ENCODE data around the gene GPR17. TPM values are rescaled to one million over a fixed set of nuclear protein-coding genes. Genes with fewer than 3 reads are reported as not detected.
A peak's percentile ranks its signal among the peaks of the same experiment; 100 is the strongest.

The GPR17 gene
- total RNA-seq, 1 experiment from 2014 or later, result not detected

- no peak overlapping the region for H3K27ac Mint-ChIP-seq (ENCODE audit: low read depth, unreplicated experiment)
Measured at GRCh38 chr2:127697482-127698180, 51.7 kb downstream of the GPR17 start.

GRCh38 chr2:127698553-127699355, 52.8 kb downstream of the GPR17 start:
- Mint-ChIP-seq H3K4me1 (ENCODE audit: insufficient read depth, unreplicated experiment) (peaks cover 13% of the 10 kb centered on the region), H3K36me3 (ENCODE audit: insufficient read depth, unreplicated experiment) (no peaks in the 10 kb centered on the region), H3K27me3 (ENCODE audit: insufficient read depth, unreplicated experiment) (no peaks in the 10 kb centered on the region), H3K4me3 (ENCODE audit: unreplicated experiment) (no peak overlapping the region), H3K27ac (ENCODE audit: low read depth, unreplicated experiment) (no peak overlapping the region), H3K9me3 (ENCODE audit: unreplicated experiment) (no peaks in the 10 kb centered on the region)
- no TSS peak for BruUV-seq (replicated peaks)
- ChIA-PET CTCF (no interaction called here), POLR2A (interaction anchor here (0.9 kb wide), 1 partner anchor 404 kb away, joined by 3 read pairs; no protein-coding TSS in a partner anchor)
- TF ChIP-seq CTCF (IDR thresholded peaks at IDR 0.05; ENCODE audit: unreplicated experiment), result no peak
- intact Hi-C loops (cut with micrococcal nuclease), result no loop called here
- no peak for DNase-seq (ENCODE audit: unreplicated experiment)

More at GRCh38 chr2:127697482-127698180, 51.7 kb downstream of the GPR17 start:
- no peak for DNase-seq (ENCODE audit: unreplicated experiment)
- no peak for TF ChIP-seq CTCF (IDR thresholded peaks at IDR 0.05; ENCODE audit: unreplicated experiment)
- Mint-ChIP-seq H3K36me3 (ENCODE audit: insufficient read depth, unreplicated experiment) (no peaks in the 10 kb centered on the region), H3K9me3 (ENCODE audit: unreplicated experiment) (no peaks in the 10 kb centered on the region), H3K4me1 (ENCODE audit: insufficient read depth, unreplicated experiment) (peaks cover 13% of the 10 kb centered on the region), H3K4me3 (ENCODE audit: unreplicated experiment) (no peak overlapping the region), H3K27me3 (ENCODE audit: insufficient read depth, unreplicated experiment) (no peaks in the 10 kb centered on the region)
- CTCF ChIA-PET, result no interaction called here
- BruUV-seq (replicated peaks), result no TSS peak
- POLR2A ChIA-PET, result no interaction called here
- intact Hi-C loops (cut with micrococcal nuclease), result no loop called here

- Mint-ChIP-seq H3K27ac (ENCODE audit: low read depth, unreplicated experiment) (peak overlapping the region; percentile 94), H3K27me3 (ENCODE audit: insufficient read depth, unreplicated experiment) (no peaks in the 10 kb centered on the region), H3K4me3 (ENCODE audit: unreplicated experiment) (peak overlapping the region; percentile 84), H3K9me3 (ENCODE audit: unreplicated experiment) (no peaks in the 10 kb centered on the region), H3K4me1 (ENCODE audit: insufficient read depth, unreplicated experiment) (peaks cover 19% of the 10 kb centered on the region), H3K36me3 (ENCODE audit: insufficient read depth, unreplicated experiment) (peaks cover 17% of the 10 kb centered on the region)
- POLR2A ChIA-PET, result interaction anchor here (0.6 to 2.0 kb wide), 8 partner anchors 9 to 293 kb away, joined by 3 to 10 read pairs (median 4); partner anchors contain the start of genes IWS1 and POLR2D
- intact Hi-C loops (cut with micrococcal nuclease), result loop anchor here (1.0 to 5.0 kb wide), 2 partner anchors 71 to 112 kb away; partner anchors contain the start of gene WDR33
- CTCF ChIA-PET, result interaction anchor here (0.6 to 0.7 kb wide), 2 partner anchors 37 to 184 kb away, joined by 3 read pairs; no protein-coding TSS in a partner anchor
- DNase-seq (ENCODE audit: unreplicated experiment), result peak; percentile 56
- no peak for TF ChIP-seq CTCF (IDR thresholded peaks at IDR 0.05; ENCODE audit: unreplicated experiment)
- TSS peak; percentile 54 for BruUV-seq (replicated peaks)
Measured at GRCh38 chr2:127700527-127701192, 54.7 kb downstream of the GPR17 start.
